Smooth muscle cell (in vitro differentiated cells): Measurements from ENCODE around the gene GP1BB. TPM values are rescaled to one million over a fixed set of nuclear protein-coding genes. Genes with fewer than 3 reads are reported as not detected.

ENCODE experiments used
- DNase-seq: peaks from one replicate; lab custom pipeline; 2025; ENCODE audit not compliant: unreplicated experiment; lab: John Stamatoyannopoulos, UW
- H2AFZ ChIP-seq: fragments of 200-600 bp; sonication (generic); 2 replicates; pipeline ENCODE4 v1.6.0; 2016; ENCODE audit warnings: antibody characterized with exemption, low read depth, mild to moderate bottlenecking
- H3F3A ChIP-seq: fragments of 200-600 bp; sonication (generic); 2 replicates; pipeline ENCODE4 v1.6.0; 2017; ENCODE audit warnings: antibody characterized with exemption, low read depth
- H3K27ac ChIP-seq: fragments of 200-600 bp; sonication (generic); 2 replicates; pipeline ENCODE4 v1.5.1; 2016; ENCODE audit warnings: low read depth, mild to moderate bottlenecking
- H3K27me3 ChIP-seq: fragments of 200-600 bp; sonication (generic); 2 replicates; pipeline ENCODE4 v1.6.1; 2016; ENCODE audit warnings: low read depth, mild to moderate bottlenecking
- H3K36me3 ChIP-seq: fragments of 200-600 bp; sonication (generic); 2 replicates; pipeline ENCODE4 v1.5.1; 2016; ENCODE audit warnings: low read depth
- H3K4me1 ChIP-seq: fragments of 200-600 bp; sonication (generic); 2 replicates; pipeline ENCODE4 v1.5.1; 2016; ENCODE audit warnings: low read depth
- H3K4me2 ChIP-seq: fragments of 200-600 bp; sonication (generic); 2 replicates; pipeline ENCODE4 v1.6.0; 2016; ENCODE audit warnings: mild to moderate bottlenecking
- H3K4me3 ChIP-seq: fragments of 200-600 bp; sonication (generic); 2 replicates; pipeline ENCODE4 v1.5.1; 2016; ENCODE audit warnings: mild to moderate bottlenecking
- H3K79me2 ChIP-seq: fragments of 200-600 bp; sonication (generic); 2 replicates; pipeline ENCODE4 v1.6.0; 2016; ENCODE audit warnings: low read depth, mild to moderate bottlenecking
- H3K9ac ChIP-seq: fragments of 200-600 bp; sonication (generic); 2 replicates; pipeline ENCODE4 v1.6.0; 2016; ENCODE audit warnings: low read depth
- H3K9me3 ChIP-seq: fragments of 200-600 bp; sonication (generic); replicated peaks from 2 replicates; pipeline ENCODE4 v1.5.1; 2016; ENCODE audit warnings: low read depth
- H4K20me1 ChIP-seq: fragments of 200-600 bp; sonication (generic); 2 replicates; pipeline ENCODE4 v1.6.0; 2016; ENCODE audit warnings: low read depth
- WGBS: methylation state at CpG from one replicate; pipeline ENCODE4 v1.1.7; 2016; ENCODE audit warnings: low lambda C conversion rate; 5-methylcytosine and 5-hydroxymethylcytosine counted together
- polyA plus RNA-seq: library from polyadenylated mRNA; unstranded; fragments of >200 nt; fragmentation: Nextera tagmentation; extraction: Ambion mirVana; gene quantifications from 2 replicates; pipeline ENCODE4 v1.2.1, GENCODE V29; 2016
- total RNA-seq: library from RNA; depleted of rRNA; stranded (reverse); fragments of >200 nt; gene quantifications from 2 replicates; pipeline ENCODE4 v1.2.3, GENCODE V29; 2014
- TF ChIP-seq, protein P1 (sequence below): fragments of 200-600 bp; sonication (generic); IDR thresholded peaks from 2 replicates; pipeline ENCODE4 v1.5.1; 2017; ENCODE audit warnings: borderline replicate concordance, mild to moderate bottlenecking, antibody characterized with exemption; ENCODE audit not compliant: insufficient read depth, poor library complexity, severe bottlenecking

The GP1BB gene
- total and polyA plus RNA-seq, 2 experiments from 2014 or later = 0.94 to 9.7 TPM

DNA sequence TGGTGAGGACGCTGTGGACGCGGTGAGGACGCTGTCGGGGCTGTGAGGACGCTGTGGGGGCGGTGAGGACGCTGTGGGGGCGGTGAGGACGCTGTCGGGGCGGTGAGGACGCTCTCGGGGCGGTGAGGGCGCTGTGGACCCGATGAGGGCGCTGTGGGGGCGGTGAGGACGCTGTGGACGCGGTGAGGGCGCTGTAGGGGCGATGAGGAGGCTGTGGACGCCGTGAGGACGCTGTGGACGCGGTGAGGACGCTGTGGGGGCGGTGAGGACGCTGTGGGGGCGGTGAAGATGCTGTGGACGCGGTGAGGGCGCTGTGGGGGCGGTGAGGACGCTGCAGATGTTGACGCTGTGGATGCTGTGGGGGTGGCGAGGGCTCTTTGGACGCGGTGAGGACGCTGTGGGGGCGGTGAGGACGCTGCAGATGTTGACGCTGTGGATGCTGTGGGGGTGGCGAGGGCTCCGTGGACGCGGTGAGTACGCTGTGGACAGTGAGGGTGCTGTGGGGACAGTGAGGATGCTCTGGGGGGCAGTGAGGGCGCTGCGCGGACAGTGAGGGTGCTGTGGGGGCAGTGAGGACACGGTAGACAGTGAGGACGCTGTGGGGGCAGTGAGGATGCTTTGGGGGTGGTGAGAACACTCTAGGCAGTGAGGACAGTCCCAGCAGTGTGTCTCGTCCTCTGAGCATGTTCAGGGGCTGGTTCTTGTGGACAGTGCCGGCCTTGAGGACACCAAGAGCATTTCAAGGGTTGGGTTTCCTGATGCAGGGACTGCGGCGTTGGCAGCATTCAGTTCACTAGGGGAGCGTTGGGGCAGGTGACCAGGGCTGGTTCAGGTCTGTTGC, 4.2 kb downstream of the GP1BB start:
- H3K4me3 ChIP-seq = no peak overlapping the region
- no peak overlapping the region for H3K4me2 ChIP-seq
- no peak overlapping the region for H3K27ac ChIP-seq
- H3K9ac ChIP-seq = no peak overlapping the region
- peaks cover 14% of the 10 kb centered on the region for H4K20me1 ChIP-seq
- DNase-seq = no peak
- peaks cover 10% of the 10 kb centered on the region for H3K4me1 ChIP-seq
- H2AFZ ChIP-seq = no peak overlapping the region
- H3K27me3 ChIP-seq = peaks cover 30% of the 10 kb centered on the region
- TF ChIP-seq, protein P1, sequence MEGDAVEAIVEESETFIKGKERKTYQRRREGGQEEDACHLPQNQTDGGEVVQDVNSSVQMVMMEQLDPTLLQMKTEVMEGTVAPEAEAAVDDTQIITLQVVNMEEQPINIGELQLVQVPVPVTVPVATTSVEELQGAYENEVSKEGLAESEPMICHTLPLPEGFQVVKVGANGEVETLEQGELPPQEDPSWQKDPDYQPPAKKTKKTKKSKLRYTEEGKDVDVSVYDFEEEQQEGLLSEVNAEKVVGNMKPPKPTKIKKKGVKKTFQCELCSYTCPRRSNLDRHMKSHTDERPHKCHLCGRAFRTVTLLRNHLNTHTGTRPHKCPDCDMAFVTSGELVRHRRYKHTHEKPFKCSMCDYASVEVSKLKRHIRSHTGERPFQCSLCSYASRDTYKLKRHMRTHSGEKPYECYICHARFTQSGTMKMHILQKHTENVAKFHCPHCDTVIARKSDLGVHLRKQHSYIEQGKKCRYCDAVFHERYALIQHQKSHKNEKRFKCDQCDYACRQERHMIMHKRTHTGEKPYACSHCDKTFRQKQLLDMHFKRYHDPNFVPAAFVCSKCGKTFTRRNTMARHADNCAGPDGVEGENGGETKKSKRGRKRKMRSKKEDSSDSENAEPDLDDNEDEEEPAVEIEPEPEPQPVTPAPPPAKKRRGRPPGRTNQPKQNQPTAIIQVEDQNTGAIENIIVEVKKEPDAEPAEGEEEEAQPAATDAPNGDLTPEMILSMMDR = no peak
- H3K9me3 ChIP-seq = no peaks in the 10 kb centered on the region
- WGBS = 83% methylated on average over 18 of the region's 61 CpGs
- H3K36me3 ChIP-seq = no peaks in the 10 kb centered on the region
- H3F3A ChIP-seq = no peaks in the 10 kb centered on the region
- no peaks in the 10 kb centered on the region for H3K79me2 ChIP-seq

DNA sequence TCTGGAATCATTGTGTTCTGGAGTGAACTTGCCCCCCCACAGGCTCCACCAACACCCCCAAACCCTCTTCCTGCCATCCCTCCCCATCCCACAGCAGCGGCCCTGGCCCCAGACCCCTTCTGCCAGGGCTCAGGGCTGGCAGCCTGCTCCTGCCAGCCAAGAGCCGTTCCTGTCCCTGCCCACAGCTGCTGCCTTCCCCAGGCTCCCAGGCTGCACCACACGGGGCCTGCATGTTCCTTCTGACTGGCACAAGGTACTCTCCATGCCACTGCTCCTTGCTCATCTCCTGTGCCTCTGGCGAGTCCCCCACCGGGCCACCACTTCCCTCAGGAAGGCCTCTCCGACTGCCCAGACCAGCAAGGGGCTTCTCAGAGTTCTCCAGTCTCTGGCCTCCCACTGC, 4.9 kb downstream of the GP1BB start:
- H3K4me2 ChIP-seq = no peak overlapping the region
- peaks cover 3% of the 10 kb centered on the region for H3K4me1 ChIP-seq
- H3K36me3 ChIP-seq = no peaks in the 10 kb centered on the region
- WGBS = 86% methylated on average over 5 of the region's 6 CpGs
- no peaks in the 10 kb centered on the region for H3K9me3 ChIP-seq
- H4K20me1 ChIP-seq = peaks cover 6% of the 10 kb centered on the region
- H3K27ac ChIP-seq = no peak overlapping the region
- H3K27me3 ChIP-seq = peaks cover 26% of the 10 kb centered on the region
- H2AFZ ChIP-seq = no peak overlapping the region
- H3K9ac ChIP-seq = no peak overlapping the region
- DNase-seq = no peak
- TF ChIP-seq, protein P1 = no peak
- no peaks in the 10 kb centered on the region for H3F3A ChIP-seq
- H3K79me2 ChIP-seq = no peaks in the 10 kb centered on the region
- H3K4me3 ChIP-seq = no peak overlapping the region

DNA sequence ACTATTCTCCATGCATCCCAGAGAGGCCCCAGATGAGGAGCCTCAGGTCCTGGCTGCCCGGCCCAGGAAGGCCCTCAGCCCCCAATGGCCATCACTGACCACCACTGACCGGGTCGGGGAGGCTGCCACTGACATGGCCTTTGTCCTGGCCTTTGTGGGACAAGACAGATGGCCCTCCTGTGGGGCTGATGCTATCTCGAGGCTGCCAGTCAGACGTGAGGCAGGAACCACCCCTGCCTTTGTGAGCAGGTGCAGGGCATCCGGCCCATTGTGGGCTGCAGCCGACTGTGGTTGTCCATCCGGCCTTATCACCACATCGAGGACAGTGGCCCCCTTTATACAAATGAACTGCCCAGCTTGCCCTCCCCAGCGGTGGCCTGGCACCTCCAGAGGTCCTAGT, 5.5 kb downstream of the GP1BB start:
- Histone ChIP-seq H3K4me2 (no peak overlapping the region), H3K79me2 (no peaks in the 10 kb centered on the region), H2AFZ (no peak overlapping the region), H3F3A (no peaks in the 10 kb centered on the region), H3K9ac (no peak overlapping the region), H3K9me3 (no peaks in the 10 kb centered on the region), H3K4me3 (no peak overlapping the region), H3K4me1 (no peaks in the 10 kb centered on the region), H3K27me3 (peaks cover 21% of the 10 kb centered on the region), H4K20me1 (peaks cover under 1% of the 10 kb centered on the region), H3K27ac (no peak overlapping the region), H3K36me3 (no peaks in the 10 kb centered on the region)
- TF ChIP-seq, protein P1 = no peak
- DNase-seq = no peak
- WGBS = 79% methylated on average over 10 of the region's 10 CpGs

DNA sequence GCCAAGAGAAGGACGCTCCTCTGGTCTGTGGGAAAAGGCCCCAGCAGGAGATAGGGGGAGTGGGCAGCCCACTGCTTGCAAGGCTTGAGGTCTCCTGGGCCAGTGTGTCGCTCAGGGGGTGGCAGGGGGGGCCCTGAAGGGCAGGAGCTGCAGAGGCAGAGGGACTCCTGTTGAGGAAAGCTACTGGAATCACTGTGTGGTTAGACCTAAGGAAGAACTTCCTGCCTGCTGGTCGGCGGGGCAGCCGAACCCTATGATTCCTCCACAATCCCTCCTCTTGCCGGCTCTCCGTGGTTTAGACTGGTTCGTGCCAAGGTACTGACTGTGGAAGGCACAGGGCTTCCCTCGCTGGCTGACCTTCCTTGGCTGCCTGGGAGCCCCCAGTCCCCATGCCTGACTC, 6.2 kb downstream of the GP1BB start:
- no peak overlapping the region for H2AFZ ChIP-seq

More for the DNA sequence above, 6.2 kb downstream of the GP1BB start:
- H3K27me3 ChIP-seq = peaks cover 16% of the 10 kb centered on the region
- H3K9ac ChIP-seq = no peak overlapping the region
- no peaks in the 10 kb centered on the region for H4K20me1 ChIP-seq
- H3K36me3 ChIP-seq = no peaks in the 10 kb centered on the region
- 89% methylated on average over 9 of the region's 9 CpGs for WGBS
- H3F3A ChIP-seq = no peaks in the 10 kb centered on the region
- TF ChIP-seq, protein P1 = no peak
- no peak overlapping the region for H3K4me2 ChIP-seq
- H3K9me3 ChIP-seq = no peaks in the 10 kb centered on the region
- DNase-seq = no peak
- no peak overlapping the region for H3K27ac ChIP-seq
- H3K79me2 ChIP-seq = no peaks in the 10 kb centered on the region
- H3K4me3 ChIP-seq = no peak overlapping the region
- H3K4me1 ChIP-seq = no peaks in the 10 kb centered on the region
